WI38 (cell line): ENCODE measurements around the gene OR4D2.

Experiments used
- H3K4me3 ChIP-seq: 2 replicates; pipeline ENCODE4 v1.5.1; 2011; ENCODE audit warnings: low read depth, mild to moderate bottlenecking, control low read depth, low read length
- TF ChIP-seq, protein P1 (sequence below): IDR thresholded peaks from 2 replicates; pipeline ENCODE4 v1.5.1; 2012; ENCODE audit warnings: low read depth, mild to moderate bottlenecking, control low read depth, low read length

OR4D2 gene

DNA sequence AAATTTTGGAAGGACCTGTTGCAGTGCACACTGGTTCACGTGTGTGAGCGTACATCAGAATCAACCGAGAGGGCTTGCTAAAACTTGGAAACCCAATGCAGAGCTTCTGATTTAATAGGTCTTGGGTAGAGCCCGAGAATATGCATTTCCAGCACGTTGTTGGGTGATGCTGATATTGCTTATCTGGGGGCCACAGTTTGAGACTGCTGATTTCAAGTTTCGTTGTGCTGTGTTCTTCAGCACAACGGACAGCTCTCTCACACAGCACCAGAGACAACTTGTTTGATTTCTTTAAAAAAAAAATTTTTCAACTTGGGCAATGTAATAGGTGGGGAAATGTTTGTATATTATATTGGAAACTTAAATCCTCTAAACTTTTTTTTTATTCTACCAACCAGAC is 9.4 kb downstream of the OR4D2 start:
- no peak overlapping the region for H3K4me3 ChIP-seq
- TF ChIP-seq, protein P1, sequence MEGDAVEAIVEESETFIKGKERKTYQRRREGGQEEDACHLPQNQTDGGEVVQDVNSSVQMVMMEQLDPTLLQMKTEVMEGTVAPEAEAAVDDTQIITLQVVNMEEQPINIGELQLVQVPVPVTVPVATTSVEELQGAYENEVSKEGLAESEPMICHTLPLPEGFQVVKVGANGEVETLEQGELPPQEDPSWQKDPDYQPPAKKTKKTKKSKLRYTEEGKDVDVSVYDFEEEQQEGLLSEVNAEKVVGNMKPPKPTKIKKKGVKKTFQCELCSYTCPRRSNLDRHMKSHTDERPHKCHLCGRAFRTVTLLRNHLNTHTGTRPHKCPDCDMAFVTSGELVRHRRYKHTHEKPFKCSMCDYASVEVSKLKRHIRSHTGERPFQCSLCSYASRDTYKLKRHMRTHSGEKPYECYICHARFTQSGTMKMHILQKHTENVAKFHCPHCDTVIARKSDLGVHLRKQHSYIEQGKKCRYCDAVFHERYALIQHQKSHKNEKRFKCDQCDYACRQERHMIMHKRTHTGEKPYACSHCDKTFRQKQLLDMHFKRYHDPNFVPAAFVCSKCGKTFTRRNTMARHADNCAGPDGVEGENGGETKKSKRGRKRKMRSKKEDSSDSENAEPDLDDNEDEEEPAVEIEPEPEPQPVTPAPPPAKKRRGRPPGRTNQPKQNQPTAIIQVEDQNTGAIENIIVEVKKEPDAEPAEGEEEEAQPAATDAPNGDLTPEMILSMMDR: no peak

- no peak overlapping the region for H3K4me3 ChIP-seq
- TF ChIP-seq, protein P1: no peak
Measured at GRCh38 chr17:58181796-58182195, 15.0 kb downstream of the OR4D2 start.

- no peak overlapping the region for H3K4me3 ChIP-seq
- TF ChIP-seq, protein P1: no peak
Measured at GRCh38 chr17:58183514-58183913, 16.7 kb downstream of the OR4D2 start.

- TF ChIP-seq, protein P1: no peak
- no peak overlapping the region for H3K4me3 ChIP-seq
Measured at GRCh38 chr17:58184308-58184985, 17.7 kb downstream of the OR4D2 start.

DNA sequence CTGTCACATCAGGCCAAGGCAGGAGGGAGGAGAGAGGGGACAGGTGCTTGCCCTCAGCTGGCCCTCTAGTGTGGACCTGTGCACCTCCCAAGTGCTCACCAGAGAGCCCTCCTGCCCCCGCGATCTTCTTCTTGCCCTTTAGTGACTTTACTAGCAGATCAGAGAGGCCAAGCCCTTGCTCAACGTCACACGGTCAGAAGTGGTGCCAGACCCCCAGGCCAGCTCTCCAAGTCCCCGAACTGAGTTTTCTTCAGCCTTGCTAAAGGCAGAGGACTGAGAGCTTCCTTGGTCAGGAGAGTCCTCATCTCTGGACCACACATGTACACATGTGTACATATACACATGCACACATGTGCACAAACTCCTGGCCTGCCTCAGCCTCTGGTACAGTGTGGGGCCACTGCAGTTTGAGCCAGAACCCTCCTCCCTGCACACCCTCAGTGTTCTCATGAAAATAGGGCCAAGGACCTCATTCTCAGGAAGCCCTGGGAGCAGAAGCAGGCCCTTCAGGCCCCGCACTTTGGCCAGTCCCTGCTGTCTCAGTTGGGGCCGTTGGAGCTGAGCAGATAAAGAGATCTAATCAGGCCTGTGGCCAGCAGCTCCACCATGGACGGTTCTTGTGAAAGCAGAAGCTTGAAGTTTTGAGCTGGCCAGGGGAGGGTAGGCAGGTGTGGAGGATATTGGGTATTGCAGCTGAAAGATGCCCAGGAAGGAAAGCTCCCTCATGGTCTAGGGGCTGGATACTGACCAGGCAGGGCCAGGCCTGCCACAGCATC is 18.4 kb downstream of the OR4D2 start:
- TF ChIP-seq, protein P1: no peak

DNA sequence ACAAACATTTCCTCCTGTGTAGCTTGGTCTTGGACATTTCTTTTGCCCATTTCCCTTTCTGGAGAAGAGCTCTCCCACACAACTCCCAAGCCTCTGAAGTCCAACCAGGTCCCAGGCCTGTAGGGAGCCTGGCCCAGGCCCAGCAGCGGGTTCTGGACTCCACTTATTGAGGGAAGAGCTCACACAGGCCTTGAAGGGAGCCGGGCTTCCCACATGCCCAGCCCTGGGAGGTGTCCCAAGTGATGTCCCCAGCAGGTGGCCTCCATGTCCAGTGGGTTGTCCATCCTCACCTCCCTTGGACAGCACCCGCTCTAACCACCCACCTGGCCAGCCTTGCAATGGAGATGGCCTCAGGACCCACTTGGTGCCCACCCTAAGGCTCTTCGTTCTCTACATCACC is 19.8 kb downstream of the OR4D2 start:
- no peak overlapping the region for H3K4me3 ChIP-seq
- TF ChIP-seq, protein P1: no peak

More for the DNA sequence above, 18.4 kb downstream of the OR4D2 start:
- no peak overlapping the region for H3K4me3 ChIP-seq

- TF ChIP-seq, protein P1: no peak
- H3K4me3 ChIP-seq: no peak overlapping the region
Measured at GRCh38 chr17:58187063-58187462, 20.3 kb downstream of the OR4D2 start.
